Ovary (tissue), 9 donors: Measurements from ENCODE around the gene DNAAF5. TPM values are rescaled to one million over a fixed set of nuclear protein-coding genes. Genes with fewer than 3 reads are reported as not detected.

Experiments used
- DNase-seq, 5 donors: peaks; one replicate each; pipeline ENCODE4 v3.0.0-alpha.2; 2019 to 2020
- H3K27ac ChIP-seq, 2 donors: fragments of 200-600 bp; one replicate each; pipeline versions ENCODE4 v1.5.1 to v1.8.0; 2019 to 2022
- H3K27me3 ChIP-seq: fragments of 200-600 bp; one replicate; pipeline ENCODE4 v1.8.0; 2022
- H3K36me3 ChIP-seq: fragments of 200-600 bp; sonication (generic); one replicate; pipeline ENCODE4 v1.5.1; 2019
- H3K4me1 ChIP-seq: one replicate; pipeline ENCODE4 v1.8.1; 2013; ENCODE audit warnings: mild to moderate bottlenecking, moderate library complexity; ENCODE audit not compliant: insufficient read depth
- H3K4me3 ChIP-seq: fragments of 200-600 bp; sonication (generic); one replicate; pipeline ENCODE4 v1.5.1; 2017
- H3K9me3 ChIP-seq, 2 donors: fragments of 200-600 bp in 1 of 2; sonication (generic) in 1 of 2; one replicate each; pipeline versions ENCODE4 v1.5.1 to v1.8.1; 2013 to 2019; ENCODE audit warnings: mild to moderate bottlenecking in 1 of 2, moderate library complexity in 1 of 2
- EP300 ChIP-seq: sonication (generic); formaldehyde crosslinking; IDR thresholded peaks from one replicate; pipeline ENCODE4 v1.6.1; 2017; ENCODE audit warnings: antibody characterized with exemption
- POLR2A ChIP-seq: fragments of 450-650 bp; IDR thresholded peaks from one replicate; pipeline ENCODE4 v1.6.1; 2017; ENCODE audit warnings: antibody characterized with exemption, mild to moderate bottlenecking, moderate library complexity
- WGBS, 3 donors: extraction: QIAGEN DNeasy Blood & Tissue Kit in 1 of 3; methylation state at CpG; one replicate each; pipeline versions ENCODE4 v1.1.5 to v1.1.7; 2013 to 2017; 5-methylcytosine and 5-hydroxymethylcytosine counted together
- intact Hi-C, 4 donors: fragments of 100-400 bp; cut with DNase I; formaldehyde crosslinking; loops; one replicate each; pipeline versions ENCODE4 v1.11.0 to v1.15.1; 2022 to 2023
- polyA plus RNA-seq, 2 donors: library from polyadenylated mRNA; stranded (reverse); fragments of 200-250 nt in 1 of 2; fragments of 350-450 nt in 1 of 2; fragmentation: Illumina TruSeq in 1 of 2; extraction: RNeasy Lipid Tissue Mini Kit (QIAGEN cat#74804) in 1 of 2; gene quantifications; one replicate each; pipeline ENCODE4 v1.2.3, GENCODE V29; 2013 to 2014
- total RNA-seq, 7 donors: library from RNA; depleted of rRNA in 2 of 7; stranded (reverse); fragments of >200 nt in 2 of 7; fragmentation: NEBNext Ultra II Directional in 3 of 7; extraction: Animal tissue kit (Norgen Biotek cat#: 25700) in 3 of 7; gene quantifications; one replicate each; pipeline versions ENCODE4 v1.1.0 to v1.2.4, GENCODE V29; 2016 to 2023
- TF ChIP-seq, protein P1 (sequence below), 3 donors: fragments of 450-650 bp in 2 of 3; fragments of 200-600 bp in 1 of 3; IDR thresholded peaks; one replicate each; pipeline versions ENCODE4 v1.5.1 to v1.8.0; 2016 to 2022; ENCODE audit warnings: antibody characterized with exemption in 3 of 3, mild to moderate bottlenecking in 1 of 3
- donor health status: DM: no; HTN: no; CAD: no; lungs with moderate emphysema.
- donor health status: DM: no; HTN: no; CAD: no.
- donor health status: Bipolar disorder and iron deficiency.
- donor health status: DM: yes; HTN: yes; CAD: no.
- donor health status: DM: no; HTN: no; CAD: no.
- donor health status: DM: yes; HTN: yes; CAD: no.

DNAAF5 gene
- total and polyA plus RNA-seq, 9 donors, result 12.9 to 41.0 (median 21.3) TPM

DNA sequence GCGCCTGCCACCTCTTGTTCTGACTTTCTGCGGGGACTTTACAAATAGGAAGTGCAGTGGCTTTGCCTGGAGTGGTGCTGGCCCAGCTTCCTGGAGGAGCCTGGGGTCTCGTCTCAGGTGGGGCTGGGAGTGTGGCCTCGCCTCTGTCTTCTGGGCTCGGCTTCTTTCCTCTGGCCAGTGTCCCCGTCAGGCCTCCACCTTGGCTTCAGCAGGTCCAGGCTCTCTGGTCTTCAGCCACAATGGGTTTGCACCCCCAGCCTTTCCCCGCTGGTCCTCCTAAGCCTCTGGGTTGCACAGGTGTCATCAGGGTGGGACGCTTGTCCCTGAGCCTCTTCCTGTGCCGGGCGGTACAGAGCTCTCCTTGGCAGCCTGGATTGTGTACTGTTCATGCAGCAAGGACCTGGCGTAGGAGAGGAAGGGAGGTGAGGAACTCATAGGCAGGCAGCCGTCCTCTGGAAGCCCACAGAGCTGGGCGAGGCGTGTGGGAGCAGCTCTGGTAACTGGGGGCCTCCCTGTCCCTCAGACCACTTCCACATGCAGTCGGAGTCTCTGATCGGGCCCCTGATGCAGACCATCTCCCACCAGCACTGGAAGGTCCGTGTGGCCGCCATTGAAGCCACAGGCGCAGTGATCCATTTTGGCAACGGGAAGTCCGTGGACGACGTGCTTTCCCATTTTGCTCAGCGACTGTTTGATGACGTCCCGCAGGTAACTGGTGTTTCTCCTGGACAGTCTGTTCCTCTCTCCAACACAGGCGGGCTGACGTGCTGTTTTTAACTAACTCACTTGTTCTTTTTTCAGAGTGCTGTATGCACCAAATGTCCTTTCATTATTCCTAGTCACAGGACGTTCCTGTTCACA is 2.9 kb downstream of the DNAAF5 start:
- WGBS, 3 donors, result 86 to 89% (median 86%) methylated on average over 27 to 29 of the region's 29 CpGs
- peak in 3 of 5 donors; percentile 14 to 31 (median 23) for DNase-seq

GRCh38 chr7:730501-731439 is 4.3 kb downstream of the DNAAF5 start:
- no peaks in the 10 kb centered on the region for H3K9me3 ChIP-seq
- no peaks in the 10 kb centered on the region for H3K36me3 ChIP-seq
- intact Hi-C loops, result no loop called here
- no peaks in the 10 kb centered on the region for H3K27me3 ChIP-seq
- TF ChIP-seq POLR2A (no peak), EP300 (no peak)
- TF ChIP-seq, protein P1, sequence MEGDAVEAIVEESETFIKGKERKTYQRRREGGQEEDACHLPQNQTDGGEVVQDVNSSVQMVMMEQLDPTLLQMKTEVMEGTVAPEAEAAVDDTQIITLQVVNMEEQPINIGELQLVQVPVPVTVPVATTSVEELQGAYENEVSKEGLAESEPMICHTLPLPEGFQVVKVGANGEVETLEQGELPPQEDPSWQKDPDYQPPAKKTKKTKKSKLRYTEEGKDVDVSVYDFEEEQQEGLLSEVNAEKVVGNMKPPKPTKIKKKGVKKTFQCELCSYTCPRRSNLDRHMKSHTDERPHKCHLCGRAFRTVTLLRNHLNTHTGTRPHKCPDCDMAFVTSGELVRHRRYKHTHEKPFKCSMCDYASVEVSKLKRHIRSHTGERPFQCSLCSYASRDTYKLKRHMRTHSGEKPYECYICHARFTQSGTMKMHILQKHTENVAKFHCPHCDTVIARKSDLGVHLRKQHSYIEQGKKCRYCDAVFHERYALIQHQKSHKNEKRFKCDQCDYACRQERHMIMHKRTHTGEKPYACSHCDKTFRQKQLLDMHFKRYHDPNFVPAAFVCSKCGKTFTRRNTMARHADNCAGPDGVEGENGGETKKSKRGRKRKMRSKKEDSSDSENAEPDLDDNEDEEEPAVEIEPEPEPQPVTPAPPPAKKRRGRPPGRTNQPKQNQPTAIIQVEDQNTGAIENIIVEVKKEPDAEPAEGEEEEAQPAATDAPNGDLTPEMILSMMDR (IDR thresholded peaks at IDR 0.05), result no peak
- H3K27ac ChIP-seq, result no peak overlapping the region
- peak in 4 of 5 donors; percentile 1 to 23 (median 12) for DNase-seq
- peaks cover 9% of the 10 kb centered on the region for H3K4me1 ChIP-seq
- H3K4me3 ChIP-seq, result no peak overlapping the region
- WGBS, 3 donors, result 82 to 88% (median 82%) methylated on average over 23 of the region's 23 CpGs

More for the DNA sequence above, 2.9 kb downstream of the DNAAF5 start:
- Histone ChIP-seq H3K4me1 (peaks cover 13% of the 10 kb centered on the region), H3K9me3 (no peaks in the 10 kb centered on the region), H3K36me3 (no peaks in the 10 kb centered on the region), H3K27ac (no peak overlapping the region), H3K27me3 (no peaks in the 10 kb centered on the region), H3K4me3 (no peak overlapping the region)
- intact Hi-C loops, result loop anchor here in 1 of 4 donors (5.0 kb wide), 1 partner anchor 487 kb away; no protein-coding TSS in a partner anchor
- TF ChIP-seq, protein P1 (IDR thresholded peaks at IDR 0.05), result no peak
- TF ChIP-seq EP300, result no peak
- no peak for TF ChIP-seq POLR2A

- H3K27me3 ChIP-seq, result no peaks in the 10 kb centered on the region
- peaks cover 6% of the 10 kb centered on the region for H3K4me1 ChIP-seq
- H3K27ac ChIP-seq, result no peak overlapping the region
- WGBS, 3 donors, result 88 to 91% (median 90%) methylated on average over 17 of the region's 17 CpGs
- no peaks in the 10 kb centered on the region for H3K36me3 ChIP-seq
- TF ChIP-seq POLR2A (no peak), EP300 (no peak)
- TF ChIP-seq, protein P1 (IDR thresholded peaks at IDR 0.05), result no peak
- DNase-seq, result peak in 1 of 5 donors; percentile 16
- no peak overlapping the region for H3K4me3 ChIP-seq
- no peaks in the 10 kb centered on the region for H3K9me3 ChIP-seq
- intact Hi-C loops, result no loop called here
Observed at GRCh38 chr7:731440-732085, 5.1 kb downstream of the DNAAF5 start.

DNA sequence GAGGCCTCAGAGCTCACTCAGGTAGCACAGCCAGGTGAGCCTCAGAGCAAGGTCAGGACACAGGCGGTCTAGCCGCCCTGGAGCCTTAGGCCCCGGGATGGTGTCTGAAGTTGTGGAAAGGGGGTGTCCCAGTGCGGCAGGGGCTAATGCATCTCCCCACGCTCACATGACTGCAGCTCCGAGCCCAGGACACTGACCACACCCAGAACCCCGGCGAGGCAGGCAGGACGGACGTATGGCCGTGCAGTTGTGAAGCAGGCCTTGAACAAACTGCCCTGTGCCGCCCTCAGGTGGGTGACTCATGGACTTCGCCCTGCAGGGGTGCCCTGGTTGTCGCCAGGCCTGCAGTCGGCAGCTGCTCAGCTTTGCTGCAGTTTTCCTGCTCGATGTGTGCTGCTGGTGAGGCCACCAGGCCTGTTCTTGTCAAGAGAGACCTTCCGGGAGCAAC is 5.6 kb downstream of the DNAAF5 start:
- TF ChIP-seq POLR2A (no peak), EP300 (no peak)
- TF ChIP-seq, protein P1 (IDR thresholded peaks at IDR 0.05), result no peak
- Histone ChIP-seq H3K27ac (no peak overlapping the region), H3K9me3 (no peaks in the 10 kb centered on the region), H3K27me3 (no peaks in the 10 kb centered on the region), H3K4me1 (peaks cover 6% of the 10 kb centered on the region), H3K4me3 (no peak overlapping the region), H3K36me3 (no peaks in the 10 kb centered on the region)
- intact Hi-C loops, result no loop called here
- 73 to 79% (median 79%) methylated on average over 17 of the region's 17 CpGs for WGBS, 3 donors
- DNase-seq, result peak in 3 of 5 donors; percentile 19 to 33 (median 30)
